Uterus (tissue), 2 donors: ENCODE data around the gene MCTP2.

Experiments used
- POLR2A ChIP-seq, 2 donors: fragments of 450-650 bp; IDR thresholded peaks; one replicate each; pipeline ENCODE4 v1.6.1; 2016; ENCODE audit warnings: antibody characterized with exemption in 2 of 2, mild to moderate bottlenecking in 1 of 2, moderate library complexity in 1 of 2
- TF ChIP-seq, protein P1 (sequence below), 4 experiments: fragments of 200-600 bp in 2 of 4; fragments of 450-650 bp in 2 of 4; sonication (generic) in 2 of 4; IDR thresholded peaks; one replicate each; pipeline ENCODE4 v1.5.1; 2016 to 2019; ENCODE audit warnings: antibody characterized with exemption in 4 of 4, mild to moderate bottlenecking in 2 of 4, moderate library complexity in 1 of 4

DNA sequence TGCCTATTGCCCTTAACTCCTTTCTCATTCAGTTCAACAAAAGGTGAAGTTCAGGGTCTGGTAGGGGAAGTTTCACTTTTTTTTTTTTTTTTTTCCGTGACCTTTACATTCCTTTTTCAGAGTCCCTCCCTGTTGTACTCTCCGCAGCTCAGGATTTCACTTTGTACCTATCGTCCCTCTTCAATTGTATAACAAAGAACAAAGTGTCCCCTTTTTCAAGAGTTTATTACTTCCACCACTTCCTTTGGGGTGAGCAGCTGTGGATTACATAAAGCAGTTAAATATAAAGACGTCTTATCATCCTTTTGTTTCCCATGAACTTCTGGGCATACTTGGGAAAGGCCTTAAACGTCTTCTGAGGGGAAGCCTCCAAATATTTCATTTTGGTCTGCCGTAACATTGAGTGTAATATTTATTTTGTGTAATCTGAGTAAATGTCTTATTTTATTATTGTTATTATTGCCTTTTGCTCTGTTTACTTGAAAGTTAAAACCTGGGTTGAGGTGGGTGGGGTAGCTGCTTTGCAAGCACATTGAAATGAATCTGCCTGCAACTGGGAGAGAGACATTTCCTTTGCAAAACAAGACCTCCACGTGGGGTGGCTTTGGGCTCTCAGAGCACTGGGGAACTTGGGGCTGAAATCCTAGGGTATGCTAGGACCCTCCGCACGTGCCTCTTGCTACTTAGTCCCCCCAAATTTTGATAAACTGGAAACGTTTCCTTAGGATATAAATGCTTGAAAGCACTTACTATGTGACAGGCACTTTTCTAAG is 169.4 kb downstream of the MCTP2 start:
- no peak for TF ChIP-seq POLR2A (IDR thresholded peaks at IDR 0.05)
- TF ChIP-seq, protein P1, sequence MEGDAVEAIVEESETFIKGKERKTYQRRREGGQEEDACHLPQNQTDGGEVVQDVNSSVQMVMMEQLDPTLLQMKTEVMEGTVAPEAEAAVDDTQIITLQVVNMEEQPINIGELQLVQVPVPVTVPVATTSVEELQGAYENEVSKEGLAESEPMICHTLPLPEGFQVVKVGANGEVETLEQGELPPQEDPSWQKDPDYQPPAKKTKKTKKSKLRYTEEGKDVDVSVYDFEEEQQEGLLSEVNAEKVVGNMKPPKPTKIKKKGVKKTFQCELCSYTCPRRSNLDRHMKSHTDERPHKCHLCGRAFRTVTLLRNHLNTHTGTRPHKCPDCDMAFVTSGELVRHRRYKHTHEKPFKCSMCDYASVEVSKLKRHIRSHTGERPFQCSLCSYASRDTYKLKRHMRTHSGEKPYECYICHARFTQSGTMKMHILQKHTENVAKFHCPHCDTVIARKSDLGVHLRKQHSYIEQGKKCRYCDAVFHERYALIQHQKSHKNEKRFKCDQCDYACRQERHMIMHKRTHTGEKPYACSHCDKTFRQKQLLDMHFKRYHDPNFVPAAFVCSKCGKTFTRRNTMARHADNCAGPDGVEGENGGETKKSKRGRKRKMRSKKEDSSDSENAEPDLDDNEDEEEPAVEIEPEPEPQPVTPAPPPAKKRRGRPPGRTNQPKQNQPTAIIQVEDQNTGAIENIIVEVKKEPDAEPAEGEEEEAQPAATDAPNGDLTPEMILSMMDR (IDR thresholded peaks at IDR 0.05) = no peak
